ENCODE measurements around the gene RAB3C. TPM values are rescaled to one million over a fixed set of nuclear protein-coding genes. Genes with fewer than 3 reads are reported as not detected.

Gene RAB3C
- total RNA-seq, 1 donor from 2014 or later: 3.8 TPM

DNA sequence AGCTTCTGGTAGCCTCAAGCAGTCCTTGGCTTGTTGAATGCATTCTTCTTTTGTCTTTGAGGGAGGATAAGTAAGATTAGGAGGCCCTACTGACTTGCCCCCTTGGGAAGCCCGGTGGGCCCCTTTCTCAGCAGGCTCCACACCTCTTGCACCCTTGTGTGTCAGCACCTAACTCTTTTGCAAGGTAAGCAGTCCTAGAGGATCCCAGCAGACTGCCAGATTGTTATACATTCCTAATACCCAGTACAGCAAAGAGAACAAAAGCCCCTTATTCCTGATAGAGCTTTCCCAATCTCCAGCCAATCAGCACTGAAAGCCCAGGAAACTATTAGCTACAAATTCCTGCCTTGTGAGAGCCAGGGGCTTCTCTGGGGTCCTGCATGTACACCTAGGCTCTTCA, 152.8 kb downstream of the RAB3C start:
- Histone ChIP-seq H4K20me1 (ENCODE audit: low read depth) (no peaks in the 10 kb centered on the region), H3K79me2 (ENCODE audit: low read depth) (no peaks in the 10 kb centered on the region), H3K27me3 (no peaks in the 10 kb centered on the region), H3K9me3 (ENCODE audit: low read depth) (no peaks in the 10 kb centered on the region), H3K4me2 (peak overlapping the region; percentile 46), H3K36me3 (no peaks in the 10 kb centered on the region), H3K4me1 (peaks cover 17% of the 10 kb centered on the region), H3F3A (ENCODE audit: low read depth) (no peaks in the 10 kb centered on the region), H3K9ac (no peak overlapping the region), H3K4me3 (no peak overlapping the region), H2AFZ (replicated peaks) (peak overlapping the region; percentile 60), H3K27ac (peak overlapping the region; percentile 29)
- Mint-ChIP-seq H3K9me3 (no peaks in the 10 kb centered on the region), H3K27me3 (ENCODE audit: insufficient read depth, low read depth) (peaks cover 6% of the 10 kb centered on the region), H3K27ac (no peak overlapping the region), H3K36me3 (no peaks in the 10 kb centered on the region), H3K4me1 (peaks cover 14% of the 10 kb centered on the region), H3K4me3 (no peak overlapping the region)
- TF ChIP-seq EZH2 (IDR thresholded peaks at IDR 0.05) (no peak), EZH2phosphoT487 (IDR thresholded peaks at IDR 0.05) (no peak)
- TF ChIP-seq, protein P1, sequence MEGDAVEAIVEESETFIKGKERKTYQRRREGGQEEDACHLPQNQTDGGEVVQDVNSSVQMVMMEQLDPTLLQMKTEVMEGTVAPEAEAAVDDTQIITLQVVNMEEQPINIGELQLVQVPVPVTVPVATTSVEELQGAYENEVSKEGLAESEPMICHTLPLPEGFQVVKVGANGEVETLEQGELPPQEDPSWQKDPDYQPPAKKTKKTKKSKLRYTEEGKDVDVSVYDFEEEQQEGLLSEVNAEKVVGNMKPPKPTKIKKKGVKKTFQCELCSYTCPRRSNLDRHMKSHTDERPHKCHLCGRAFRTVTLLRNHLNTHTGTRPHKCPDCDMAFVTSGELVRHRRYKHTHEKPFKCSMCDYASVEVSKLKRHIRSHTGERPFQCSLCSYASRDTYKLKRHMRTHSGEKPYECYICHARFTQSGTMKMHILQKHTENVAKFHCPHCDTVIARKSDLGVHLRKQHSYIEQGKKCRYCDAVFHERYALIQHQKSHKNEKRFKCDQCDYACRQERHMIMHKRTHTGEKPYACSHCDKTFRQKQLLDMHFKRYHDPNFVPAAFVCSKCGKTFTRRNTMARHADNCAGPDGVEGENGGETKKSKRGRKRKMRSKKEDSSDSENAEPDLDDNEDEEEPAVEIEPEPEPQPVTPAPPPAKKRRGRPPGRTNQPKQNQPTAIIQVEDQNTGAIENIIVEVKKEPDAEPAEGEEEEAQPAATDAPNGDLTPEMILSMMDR (IDR thresholded peaks at IDR 0.05): no peak
- peak; percentile 26 for DNase-seq (ENCODE audit: low spot score)

DNA sequence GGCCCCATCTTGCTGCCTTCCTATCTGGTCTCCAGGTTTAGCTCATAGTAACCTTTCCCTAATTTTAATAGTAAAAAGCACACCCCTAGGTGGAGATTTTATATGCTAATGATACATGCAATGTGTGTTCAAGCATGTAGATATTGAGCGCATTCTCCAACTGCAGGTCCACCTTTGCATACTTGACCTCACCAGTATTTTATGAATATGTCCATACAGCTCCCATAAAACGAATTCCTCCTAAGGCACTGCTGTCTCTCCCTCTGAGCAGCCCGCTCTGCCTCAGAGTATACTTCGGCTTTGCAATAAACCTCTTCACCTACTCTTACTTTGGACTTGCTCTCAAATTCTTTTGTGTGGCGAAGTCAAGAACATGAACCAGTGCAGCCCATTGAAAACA, 153.3 kb downstream of the RAB3C start:
- Histone ChIP-seq H3K9ac (no peak overlapping the region), H2AFZ (replicated peaks) (no peak overlapping the region), H3K4me3 (no peak overlapping the region), H3K27ac (no peak overlapping the region), H3K4me2 (no peak overlapping the region), H3K79me2 (ENCODE audit: low read depth) (no peaks in the 10 kb centered on the region), H3K36me3 (no peaks in the 10 kb centered on the region), H3K27me3 (no peaks in the 10 kb centered on the region), H3K4me1 (peaks cover 17% of the 10 kb centered on the region), H3F3A (ENCODE audit: low read depth) (no peaks in the 10 kb centered on the region), H3K9me3 (ENCODE audit: low read depth) (no peaks in the 10 kb centered on the region), H4K20me1 (ENCODE audit: low read depth) (no peaks in the 10 kb centered on the region)
- peaks cover 14% of the 10 kb centered on the region for H3K4me1 Mint-ChIP-seq
- no peak for DNase-seq (ENCODE audit: low spot score)
- H3K9me3 Mint-ChIP-seq: no peaks in the 10 kb centered on the region
- no peak overlapping the region for H3K27ac Mint-ChIP-seq
- peaks cover 6% of the 10 kb centered on the region for H3K27me3 Mint-ChIP-seq (ENCODE audit: insufficient read depth, low read depth)
- no peaks in the 10 kb centered on the region for H3K36me3 Mint-ChIP-seq
- H3K4me3 Mint-ChIP-seq: no peak overlapping the region
- TF ChIP-seq, protein P1 (IDR thresholded peaks at IDR 0.05): no peak
- TF ChIP-seq EZH2 (IDR thresholded peaks at IDR 0.05): no peak
- TF ChIP-seq EZH2phosphoT487 (IDR thresholded peaks at IDR 0.05): no peak

DNA sequence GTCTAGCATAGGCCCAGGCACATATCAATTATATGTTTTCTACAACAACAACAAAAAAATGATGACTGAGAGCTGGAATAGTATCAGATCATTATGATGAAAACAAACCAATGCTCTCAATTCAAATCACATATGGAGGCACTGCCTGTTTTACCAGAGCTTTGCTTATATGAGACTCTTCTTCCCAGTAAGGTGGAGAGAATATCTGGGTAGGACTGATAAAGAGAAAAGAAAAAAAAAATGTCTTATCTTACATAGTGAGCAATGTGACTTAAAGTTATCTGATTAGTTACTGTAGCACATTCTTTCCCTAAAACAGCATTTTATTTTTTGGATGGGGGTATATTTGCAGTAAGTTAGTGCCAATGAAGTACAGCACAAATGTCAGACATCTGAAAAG, 154.8 kb downstream of the RAB3C start:
- Histone ChIP-seq H3K4me2 (no peak overlapping the region), H3K27me3 (no peaks in the 10 kb centered on the region), H3K4me1 (peaks cover 17% of the 10 kb centered on the region), H2AFZ (replicated peaks) (no peak overlapping the region), H3K36me3 (no peaks in the 10 kb centered on the region), H3F3A (ENCODE audit: low read depth) (no peaks in the 10 kb centered on the region), H3K9ac (no peak overlapping the region), H3K4me3 (no peak overlapping the region), H4K20me1 (ENCODE audit: low read depth) (no peaks in the 10 kb centered on the region), H3K9me3 (ENCODE audit: low read depth) (no peaks in the 10 kb centered on the region), H3K27ac (no peak overlapping the region), H3K79me2 (ENCODE audit: low read depth) (no peaks in the 10 kb centered on the region)
- peaks cover 2% of the 10 kb centered on the region for H3K36me3 Mint-ChIP-seq
- peaks cover 14% of the 10 kb centered on the region for H3K4me1 Mint-ChIP-seq
- H3K27me3 Mint-ChIP-seq (ENCODE audit: insufficient read depth, low read depth): peaks cover 6% of the 10 kb centered on the region
- H3K4me3 Mint-ChIP-seq: no peak overlapping the region
- no peak for DNase-seq (ENCODE audit: low spot score)
- TF ChIP-seq EZH2 (IDR thresholded peaks at IDR 0.05) (no peak), EZH2phosphoT487 (IDR thresholded peaks at IDR 0.05) (no peak)
- TF ChIP-seq, protein P1 (IDR thresholded peaks at IDR 0.05): no peak
- no peak overlapping the region for H3K27ac Mint-ChIP-seq
- no peaks in the 10 kb centered on the region for H3K9me3 Mint-ChIP-seq

All from neural progenitor cell (in vitro differentiated cells).